Hepatocyte (in vitro differentiated cells): ENCODE data around the gene INSR.

Source experiments
- CTCF ChIP-seq: fragments of 200-600 bp; sonication (generic); IDR thresholded peaks from 2 replicates; pipeline ENCODE4 v1.5.1; 2016; ENCODE audit warnings: antibody characterized with exemption, mild to moderate bottlenecking; ENCODE audit not compliant: poor library complexity
- EZH2 ChIP-seq: fragments of 200-600 bp; sonication (generic); IDR thresholded peaks from 2 replicates; pipeline ENCODE4 v1.6.1; 2016; ENCODE audit warnings: antibody characterized with exemption, mild to moderate bottlenecking, borderline replicate concordance

GRCh38 chr19:7263521-7263920 lies 30.7 kb downstream of the INSR start:
- TF ChIP-seq CTCF = no peak
- no peak for TF ChIP-seq EZH2
